Measurements from ENCODE around the gene POLR3B.

Gene POLR3B

DNA sequence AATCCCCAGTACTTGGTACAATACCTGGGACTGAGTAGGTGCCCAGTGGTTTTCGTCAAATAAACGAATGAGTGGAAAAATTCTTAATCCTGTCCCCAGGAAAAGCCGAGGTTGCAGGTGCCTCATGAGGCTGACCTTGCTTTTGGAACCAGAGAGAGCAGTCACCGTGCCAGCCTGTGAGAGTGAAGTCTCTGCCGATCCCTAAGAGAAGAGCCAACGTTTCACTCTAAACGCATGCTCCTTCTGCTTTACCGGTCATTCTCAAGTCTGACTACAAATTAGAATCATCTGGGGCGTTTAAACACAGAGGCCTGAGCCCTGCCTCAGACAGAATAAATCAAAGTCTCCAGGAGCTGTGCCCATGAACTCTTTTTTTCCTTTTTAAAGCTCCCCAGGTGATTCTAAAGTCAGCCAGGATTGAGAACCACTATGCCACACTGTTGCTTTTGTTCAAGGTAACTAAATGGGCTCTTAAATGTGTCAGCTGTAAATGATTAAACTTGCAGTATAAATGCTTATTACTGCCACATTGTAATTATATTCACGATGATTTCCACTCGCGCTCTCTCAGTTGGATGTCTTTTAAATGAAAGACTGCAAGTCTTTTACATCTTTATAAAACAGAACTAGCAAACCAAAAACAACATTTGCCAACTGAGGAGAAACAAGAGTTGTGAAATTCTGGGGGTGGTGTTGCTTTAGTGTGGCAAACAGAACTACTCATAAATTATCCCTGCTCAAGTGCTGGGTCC lies 28.1 kb upstream of the POLR3B start:
- peaks cover 49% of the 10 kb centered on the region for H3K36me3 Mint-ChIP-seq
- DNase-seq (ENCODE audit: low spot score in 2 of 2) (no peak), ATAC-seq (ENCODE audit: low read depth) (no peak)
- H3K4me1 Mint-ChIP-seq: peaks cover 17% of the 10 kb centered on the region
- no peaks in the 10 kb centered on the region for H3K27me3 Mint-ChIP-seq
- H3K9me3 Mint-ChIP-seq: no peaks in the 10 kb centered on the region
- no peak overlapping the region for H3K4me3 Mint-ChIP-seq
- no peak overlapping the region for H3K27ac Mint-ChIP-seq

DNA sequence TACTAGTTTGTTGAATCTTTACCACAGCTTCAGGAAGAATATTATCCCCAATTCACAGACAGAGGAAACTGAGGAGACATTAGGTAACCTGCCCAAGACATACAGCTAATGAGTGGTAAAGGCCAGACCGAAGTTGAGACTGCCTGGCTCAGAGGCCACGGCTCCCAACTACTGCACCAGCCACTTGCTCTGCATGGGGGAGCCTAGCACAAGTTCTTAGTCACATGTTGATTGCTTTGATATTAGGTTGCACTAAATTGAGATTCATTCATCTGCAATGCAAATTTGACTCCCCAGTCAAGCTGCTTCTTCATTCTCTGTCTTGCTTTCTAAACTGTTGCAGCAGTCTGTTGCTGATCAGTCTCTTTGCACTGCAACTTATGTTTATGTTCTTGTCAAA lies 25.9 kb upstream of the POLR3B start:
- DNase-seq (ENCODE audit: low spot score in 2 of 2) (no peak), ATAC-seq (ENCODE audit: low read depth) (no peak)
- H3K4me3 Mint-ChIP-seq: no peak overlapping the region
- H3K27ac Mint-ChIP-seq: peak overlapping the region; percentile 73
- no peaks in the 10 kb centered on the region for H3K27me3 Mint-ChIP-seq
- H3K36me3 Mint-ChIP-seq: peaks cover 49% of the 10 kb centered on the region
- peaks cover 17% of the 10 kb centered on the region for H3K4me1 Mint-ChIP-seq
- no peaks in the 10 kb centered on the region for H3K9me3 Mint-ChIP-seq

- no peak for ATAC-seq (ENCODE audit: low read depth)
- peaks cover 17% of the 10 kb centered on the region for H3K4me1 Mint-ChIP-seq
- H3K27me3 Mint-ChIP-seq: no peaks in the 10 kb centered on the region
- H3K36me3 Mint-ChIP-seq: peaks cover 54% of the 10 kb centered on the region
- DNase-seq (ENCODE audit: low spot score in 2 of 2): no peak
- no peaks in the 10 kb centered on the region for H3K9me3 Mint-ChIP-seq
- H3K27ac Mint-ChIP-seq: peak overlapping the region; percentile 3
- H3K4me3 Mint-ChIP-seq: no peak overlapping the region
These were observed 25.0 kb upstream of the POLR3B start for GRCh38 chr12:106332536-106332935.

GRCh38 chr12:106333010-106333409 lies 24.5 kb upstream of the POLR3B start:
- Mint-ChIP-seq H3K27me3 (no peaks in the 10 kb centered on the region), H3K4me3 (no peak overlapping the region), H3K4me1 (peaks cover 17% of the 10 kb centered on the region), H3K27ac (peak overlapping the region; percentile 3), H3K9me3 (no peaks in the 10 kb centered on the region), H3K36me3 (peaks cover 55% of the 10 kb centered on the region)
- ATAC-seq (ENCODE audit: low read depth) (no peak), DNase-seq (ENCODE audit: low spot score in 2 of 2) (no peak)

GRCh38 chr12:106333756-106334155 lies 23.8 kb upstream of the POLR3B start:
- peaks cover 17% of the 10 kb centered on the region for H3K4me1 Mint-ChIP-seq
- ATAC-seq (ENCODE audit: low read depth) (no peak), DNase-seq (ENCODE audit: low spot score in 2 of 2) (no peak)
- no peaks in the 10 kb centered on the region for H3K9me3 Mint-ChIP-seq
- no peak overlapping the region for H3K4me3 Mint-ChIP-seq
- H3K27ac Mint-ChIP-seq: no peak overlapping the region
- H3K27me3 Mint-ChIP-seq: no peaks in the 10 kb centered on the region
- peaks cover 55% of the 10 kb centered on the region for H3K36me3 Mint-ChIP-seq

GRCh38 chr12:106341086-106341877 lies 16.3 kb upstream of the POLR3B start:
- Mint-ChIP-seq H3K27ac (peak overlapping the region; percentile 60), H3K9me3 (no peaks in the 10 kb centered on the region), H3K27me3 (no peaks in the 10 kb centered on the region), H3K4me3 (no peak overlapping the region), H3K36me3 (peaks cover 49% of the 10 kb centered on the region), H3K4me1 (peaks cover 9% of the 10 kb centered on the region)
- no peak for ATAC-seq (ENCODE audit: low read depth)
- DNase-seq (ENCODE audit: low spot score in 2 of 2): no peak

GRCh38 chr12:106342397-106343213 lies 14.9 kb upstream of the POLR3B start:
- no peak for ATAC-seq (ENCODE audit: low read depth)
- no peaks in the 10 kb centered on the region for H3K9me3 Mint-ChIP-seq
- H3K27ac Mint-ChIP-seq: no peak overlapping the region
- peaks cover 44% of the 10 kb centered on the region for H3K36me3 Mint-ChIP-seq
- DNase-seq (ENCODE audit: low spot score in 2 of 2): no peak
- H3K4me3 Mint-ChIP-seq: no peak overlapping the region
- peaks cover 11% of the 10 kb centered on the region for H3K4me1 Mint-ChIP-seq
- H3K27me3 Mint-ChIP-seq: no peaks in the 10 kb centered on the region

- DNase-seq (ENCODE audit: low spot score in 2 of 2) (no peak), ATAC-seq (ENCODE audit: low read depth) (no peak)
- no peak overlapping the region for H3K27ac Mint-ChIP-seq
- no peak overlapping the region for H3K4me3 Mint-ChIP-seq
- H3K9me3 Mint-ChIP-seq: no peaks in the 10 kb centered on the region
- H3K27me3 Mint-ChIP-seq: no peaks in the 10 kb centered on the region
- H3K4me1 Mint-ChIP-seq: peaks cover 11% of the 10 kb centered on the region
- H3K36me3 Mint-ChIP-seq: peaks cover 45% of the 10 kb centered on the region
These were observed 14.4 kb upstream of the POLR3B start for GRCh38 chr12:106343214-106343528.

DNA sequence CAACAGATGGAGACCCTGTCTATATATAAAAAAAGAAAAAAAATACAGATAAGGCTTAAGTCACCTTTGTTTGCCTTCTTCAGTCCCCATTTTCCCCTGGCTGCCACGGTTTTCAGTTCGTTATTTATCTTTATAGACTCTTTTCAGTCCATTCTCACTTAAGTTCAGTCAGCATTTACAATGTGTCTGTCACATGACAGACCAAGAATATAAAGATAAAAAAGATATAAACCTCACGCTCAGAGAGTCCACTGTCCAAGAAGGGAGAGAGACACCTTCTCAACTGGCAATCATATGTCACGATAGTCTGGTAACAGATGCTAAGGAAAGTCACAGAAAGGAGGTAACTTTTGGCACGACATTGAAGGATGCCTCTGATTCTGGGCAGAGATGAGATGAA lies 13.4 kb upstream of the POLR3B start:
- ATAC-seq (ENCODE audit: low read depth) (no peak), DNase-seq (ENCODE audit: low spot score in 2 of 2) (no peak)
- H3K9me3 Mint-ChIP-seq: no peaks in the 10 kb centered on the region
- peak overlapping the region; percentile 15 for H3K27ac Mint-ChIP-seq
- H3K36me3 Mint-ChIP-seq: peaks cover 44% of the 10 kb centered on the region
- H3K27me3 Mint-ChIP-seq: no peaks in the 10 kb centered on the region
- no peak overlapping the region for H3K4me3 Mint-ChIP-seq
- peaks cover 11% of the 10 kb centered on the region for H3K4me1 Mint-ChIP-seq

- H3K36me3 Mint-ChIP-seq: peaks cover 37% of the 10 kb centered on the region
- H3K9me3 Mint-ChIP-seq: no peaks in the 10 kb centered on the region
- H3K4me3 Mint-ChIP-seq: no peak overlapping the region
- ATAC-seq (ENCODE audit: low read depth): peak; percentile 56
- H3K27me3 Mint-ChIP-seq: no peaks in the 10 kb centered on the region
- peak overlapping the region; percentile 47 for H3K27ac Mint-ChIP-seq
- DNase-seq (ENCODE audit: low spot score in 2 of 2): no peak
- H3K4me1 Mint-ChIP-seq: peaks cover 14% of the 10 kb centered on the region
These were observed 11.8 kb upstream of the POLR3B start for GRCh38 chr12:106345746-106346145.

DNA sequence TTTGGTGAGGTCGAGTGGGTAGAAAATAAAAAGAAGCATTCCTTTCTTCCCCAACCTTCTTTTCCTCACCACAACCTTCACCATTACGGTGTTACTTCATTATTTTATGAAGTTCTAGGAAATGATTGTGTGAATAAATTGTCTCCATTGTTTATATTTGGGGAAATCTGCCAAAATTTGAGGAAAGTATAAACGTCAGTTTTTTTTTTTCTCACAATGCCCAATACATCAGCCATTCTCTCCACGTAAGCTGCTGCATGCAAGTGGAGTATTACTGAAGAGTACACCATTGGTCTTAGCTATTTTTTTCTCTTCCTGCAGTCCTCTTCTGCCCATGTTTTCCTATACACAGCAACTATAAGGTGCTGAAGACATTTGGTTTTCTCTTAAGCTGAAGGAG lies 9.1 kb upstream of the POLR3B start:
- Mint-ChIP-seq H3K9me3 (no peaks in the 10 kb centered on the region), H3K27me3 (no peaks in the 10 kb centered on the region), H3K27ac (no peak overlapping the region), H3K4me3 (no peak overlapping the region), H3K4me1 (peaks cover 11% of the 10 kb centered on the region), H3K36me3 (peaks cover 24% of the 10 kb centered on the region)
- ATAC-seq (ENCODE audit: low read depth) (no peak), DNase-seq (ENCODE audit: low spot score in 2 of 2) (no peak)

GRCh38 chr12:106353175-106353574 lies 4.4 kb upstream of the POLR3B start:
- Mint-ChIP-seq H3K36me3 (peaks cover 7% of the 10 kb centered on the region), H3K27ac (no peak overlapping the region), H3K27me3 (no peaks in the 10 kb centered on the region), H3K9me3 (no peaks in the 10 kb centered on the region), H3K4me1 (peaks cover 7% of the 10 kb centered on the region), H3K4me3 (no peak overlapping the region)
- DNase-seq (ENCODE audit: low spot score in 2 of 2): no peak
- ATAC-seq (ENCODE audit: low read depth): no peak

- H3K4me3 Mint-ChIP-seq: peak overlapping the region; percentile 72
- DNase-seq (ENCODE audit: low spot score in 2 of 2): no peak
- ATAC-seq (ENCODE audit: low read depth): no peak
- no peaks in the 10 kb centered on the region for H3K36me3 Mint-ChIP-seq
- peak overlapping the region; percentile 71 for H3K27ac Mint-ChIP-seq
- H3K4me1 Mint-ChIP-seq: peaks cover 9% of the 10 kb centered on the region
- no peaks in the 10 kb centered on the region for H3K9me3 Mint-ChIP-seq
- H3K27me3 Mint-ChIP-seq: no peaks in the 10 kb centered on the region
These were observed 1.1 kb downstream of the POLR3B start for GRCh38 chr12:106358396-106359241.
